Measurements from ENCODE around the gene TTC28.

TTC28 gene

DNA sequence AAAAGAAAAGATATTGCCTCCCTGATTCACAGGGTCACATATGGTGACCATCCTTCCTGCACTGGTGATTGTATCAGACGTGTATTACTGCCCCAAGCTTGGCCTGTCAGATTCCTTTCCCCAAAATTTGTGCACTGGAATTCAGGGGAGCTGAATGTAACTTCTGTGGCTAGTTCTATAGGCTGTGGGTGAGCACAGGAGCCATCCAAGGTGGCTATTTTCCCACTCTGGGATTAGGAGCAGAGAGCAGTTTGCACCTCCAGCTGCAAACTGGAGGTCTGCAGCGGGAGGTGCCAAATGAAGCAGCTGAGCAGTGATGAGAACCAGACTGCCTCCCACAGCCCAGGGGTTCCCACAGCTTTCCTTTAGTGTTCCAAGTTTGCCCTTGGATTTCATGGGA lies 636.4 kb downstream of the TTC28 start:
- H3K4me3 ChIP-seq (ENCODE audit: low read depth, low read length) = no peak overlapping the region
- TF ChIP-seq, protein P1, sequence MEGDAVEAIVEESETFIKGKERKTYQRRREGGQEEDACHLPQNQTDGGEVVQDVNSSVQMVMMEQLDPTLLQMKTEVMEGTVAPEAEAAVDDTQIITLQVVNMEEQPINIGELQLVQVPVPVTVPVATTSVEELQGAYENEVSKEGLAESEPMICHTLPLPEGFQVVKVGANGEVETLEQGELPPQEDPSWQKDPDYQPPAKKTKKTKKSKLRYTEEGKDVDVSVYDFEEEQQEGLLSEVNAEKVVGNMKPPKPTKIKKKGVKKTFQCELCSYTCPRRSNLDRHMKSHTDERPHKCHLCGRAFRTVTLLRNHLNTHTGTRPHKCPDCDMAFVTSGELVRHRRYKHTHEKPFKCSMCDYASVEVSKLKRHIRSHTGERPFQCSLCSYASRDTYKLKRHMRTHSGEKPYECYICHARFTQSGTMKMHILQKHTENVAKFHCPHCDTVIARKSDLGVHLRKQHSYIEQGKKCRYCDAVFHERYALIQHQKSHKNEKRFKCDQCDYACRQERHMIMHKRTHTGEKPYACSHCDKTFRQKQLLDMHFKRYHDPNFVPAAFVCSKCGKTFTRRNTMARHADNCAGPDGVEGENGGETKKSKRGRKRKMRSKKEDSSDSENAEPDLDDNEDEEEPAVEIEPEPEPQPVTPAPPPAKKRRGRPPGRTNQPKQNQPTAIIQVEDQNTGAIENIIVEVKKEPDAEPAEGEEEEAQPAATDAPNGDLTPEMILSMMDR (IDR thresholded peaks at IDR 0.05; ENCODE audit: low read depth, low read length, missing control alignments) = no peak
- no peak for DNase-seq (ENCODE audit: low read depth)

DNA sequence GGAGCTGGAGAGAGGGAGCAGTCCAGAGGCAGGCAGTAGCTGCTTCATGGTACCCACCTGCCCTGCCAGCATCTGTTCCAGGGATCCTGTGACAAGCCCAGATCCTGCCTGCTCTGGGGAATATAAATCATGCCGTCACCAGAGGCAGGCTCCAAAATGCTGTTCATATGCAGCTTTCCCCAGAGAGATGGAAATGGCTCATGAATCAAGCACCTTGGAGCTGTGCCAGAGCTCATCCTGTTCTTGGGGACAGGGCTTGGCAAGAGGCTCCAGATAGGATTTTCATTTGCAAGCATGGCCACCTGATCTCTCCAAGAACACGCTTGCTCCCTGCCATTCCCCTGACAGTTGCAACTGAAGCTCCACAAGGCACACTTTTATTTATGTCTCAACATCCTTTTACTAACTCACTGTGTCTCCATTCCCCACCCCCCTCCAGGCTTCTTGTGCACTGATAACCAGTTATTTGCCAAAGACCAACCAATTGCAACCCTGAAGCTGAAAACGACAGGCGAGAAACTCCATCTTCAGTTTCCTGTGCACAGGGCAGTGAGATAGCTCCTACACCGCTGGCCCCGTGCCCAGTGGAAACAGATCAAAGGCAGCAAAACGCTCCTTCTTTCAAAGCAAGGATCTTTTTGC lies 644.8 kb downstream of the TTC28 start:
- TF ChIP-seq, protein P1 (IDR thresholded peaks at IDR 0.05; ENCODE audit: low read depth, low read length, missing control alignments) = no peak
- DNase-seq (ENCODE audit: low read depth) = no peak
- H3K4me3 ChIP-seq (ENCODE audit: low read depth, low read length) = no peak overlapping the region

DNA sequence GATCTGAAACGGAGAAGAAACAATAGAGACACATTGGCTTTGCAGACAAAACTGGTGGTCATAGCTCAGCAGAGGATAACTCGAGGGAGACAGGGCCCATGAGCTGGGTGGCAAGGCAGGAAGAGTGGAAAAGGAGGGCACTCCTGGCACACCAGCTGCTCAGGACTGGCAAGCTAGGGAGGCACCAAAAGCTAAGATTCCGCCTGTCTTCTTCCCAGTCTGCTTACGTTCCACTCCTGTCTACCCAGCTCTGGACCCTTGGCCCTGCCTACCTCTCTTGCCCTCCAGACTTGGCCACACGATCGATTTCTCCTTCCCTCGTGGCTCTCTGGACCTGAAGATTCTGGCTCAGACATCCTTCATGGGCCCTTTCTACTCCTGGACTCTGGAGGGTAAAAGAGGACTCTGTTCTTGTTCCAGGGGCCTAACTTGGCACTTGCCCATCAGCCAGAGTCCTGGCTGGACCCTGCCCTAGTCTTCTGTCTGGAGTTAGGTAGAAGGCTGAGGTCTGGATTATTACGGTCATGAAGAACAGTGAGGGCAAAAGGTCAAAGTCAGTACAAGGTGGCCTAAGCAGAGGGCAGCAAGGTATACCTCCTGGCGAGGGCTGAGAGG lies 645.4 kb downstream of the TTC28 start:
- TF ChIP-seq, protein P1 (IDR thresholded peaks at IDR 0.05; ENCODE audit: low read depth, low read length, missing control alignments) = no peak
- no peak overlapping the region for H3K4me3 ChIP-seq (ENCODE audit: low read depth, low read length)
- no peak for DNase-seq (ENCODE audit: low read depth)

DNA sequence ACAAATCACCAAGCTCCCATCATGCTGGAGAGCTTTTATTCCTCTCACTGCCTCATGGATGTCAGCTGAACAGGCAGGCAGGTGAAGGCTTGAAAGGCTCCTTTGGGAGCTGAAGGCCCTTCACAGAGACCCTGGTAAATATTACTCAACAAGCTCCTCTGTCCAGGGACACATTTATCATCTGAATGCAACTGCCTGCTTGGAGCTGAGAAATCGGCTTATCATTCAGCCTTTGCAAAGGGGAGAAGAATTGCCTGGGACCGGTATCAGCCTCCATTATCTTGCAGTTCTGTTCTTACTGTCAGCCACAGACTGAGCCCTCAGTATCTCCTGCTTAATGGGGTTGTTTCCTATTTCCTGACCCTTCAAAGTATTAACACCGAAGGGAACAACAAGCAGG lies 646.8 kb downstream of the TTC28 start:
- TF ChIP-seq, protein P1 (IDR thresholded peaks at IDR 0.05; ENCODE audit: low read depth, low read length, missing control alignments) = no peak
- DNase-seq (ENCODE audit: low read depth) = no peak

DNA sequence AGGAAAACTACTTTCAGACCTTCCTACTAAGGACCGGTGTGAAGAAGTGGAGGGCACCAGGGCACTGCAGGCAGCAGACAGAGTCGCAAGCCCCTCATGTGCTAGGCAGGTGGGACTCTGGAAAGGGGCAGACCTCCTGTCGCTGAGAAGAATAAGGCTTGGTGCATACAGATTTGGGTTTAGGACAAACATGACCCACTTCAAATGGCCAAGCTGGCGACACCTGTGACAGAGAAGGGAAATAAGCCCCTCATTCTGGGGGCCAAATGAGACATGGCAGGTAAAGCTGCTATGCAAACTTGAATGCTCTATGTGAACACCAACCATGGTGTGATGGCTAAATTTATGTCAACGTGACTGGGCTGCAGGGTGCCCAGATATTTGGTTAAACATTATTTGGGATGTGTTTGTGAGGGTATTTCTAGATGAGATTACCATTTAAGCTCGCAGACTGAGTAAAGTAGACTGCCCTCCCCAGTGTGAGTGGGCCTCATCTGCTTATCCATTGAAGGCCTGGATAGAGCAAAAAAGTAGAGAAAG lies 648.2 kb downstream of the TTC28 start:
- TF ChIP-seq, protein P1 (IDR thresholded peaks at IDR 0.05; ENCODE audit: low read depth, low read length, missing control alignments) = no peak
- DNase-seq (ENCODE audit: low read depth) = no peak
- H3K4me3 ChIP-seq (ENCODE audit: low read depth, low read length) = no peak overlapping the region

More for the DNA sequence above, 646.8 kb downstream of the TTC28 start:
- H3K4me3 ChIP-seq (ENCODE audit: low read depth, low read length) = no peak overlapping the region

DNA sequence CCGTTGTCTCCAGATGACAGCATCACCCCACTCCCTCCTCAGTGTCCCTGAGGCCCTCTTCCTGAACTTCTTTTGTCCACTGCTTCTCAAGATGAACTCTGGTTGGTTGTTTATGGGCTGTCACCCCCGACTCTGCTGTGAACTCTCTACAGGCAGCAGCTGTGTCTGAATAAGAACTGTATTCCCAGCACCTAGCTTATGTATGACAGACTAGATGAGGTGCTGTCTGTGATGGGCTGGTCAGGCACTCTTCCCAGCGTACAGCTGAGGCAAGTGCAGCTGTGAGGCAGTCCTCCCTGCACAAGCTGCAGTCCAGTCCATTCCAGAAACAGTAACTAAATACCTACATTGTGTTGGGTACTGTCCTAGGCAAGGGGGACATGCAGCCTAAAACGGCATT lies 649.2 kb downstream of the TTC28 start:
- TF ChIP-seq, protein P1 (IDR thresholded peaks at IDR 0.05; ENCODE audit: low read depth, low read length, missing control alignments) = no peak
- no peak for DNase-seq (ENCODE audit: low read depth)
- H3K4me3 ChIP-seq (ENCODE audit: low read depth, low read length) = no peak overlapping the region
